HepG2 (cell line): ENCODE results near the gene NUDT22. TPM values are rescaled to one million over a fixed set of nuclear protein-coding genes. Genes with fewer than 3 reads are reported as not detected.
A peak's percentile ranks its signal among the peaks of the same experiment; 100 is the strongest.

Experiments
- ATF7 ChIP-seq, 2 experiments: fragments of 450-650 bp in 1 of 2; sonication (generic) in 1 of 2; formaldehyde crosslinking in 1 of 2; IDR thresholded peaks; 2 replicates each; pipeline versions ENCODE4 v1.4.0 to v1.6.1; 2016 to 2020; ENCODE audit warnings: antibody characterized with exemption in 1 of 2, mild to moderate bottlenecking in 1 of 2, missing genetic modification reagents in 1 of 2
- HDAC6 ChIP-seq: fragments of 200-600 bp; sonication (generic); IDR thresholded peaks from 2 replicates; pipeline ENCODE4 v1.7.0; 2017; ENCODE audit warnings: mild to moderate bottlenecking, antibody characterized with exemption, low read length, low read depth
- HES4 ChIP-seq: sonication (generic); formaldehyde crosslinking; IDR thresholded peaks from 2 replicates; pipeline ENCODE4 v1.9.0; 2021; ENCODE audit warnings: mild to moderate bottlenecking, missing genetic modification reagents, borderline replicate concordance
- HNRNPK ChIP-seq: fragments of 200-400 bp; formaldehyde crosslinking; IDR thresholded peaks from 2 replicates; pipeline ENCODE4 v1.6.1; 2018; ENCODE audit warnings: low read length, low read depth, moderate library complexity, mild to moderate bottlenecking; ENCODE audit not compliant: poor library complexity, severe bottlenecking
- IKZF5 ChIP-seq: IDR thresholded peaks from 2 replicates; pipeline ENCODE4 v1.6.1; 2018; ENCODE audit warnings: missing genetic modification reagents, mild to moderate bottlenecking, missing compliant biosample characterization
- IRF1 ChIP-seq: sonication (generic); formaldehyde crosslinking; IDR thresholded peaks from 2 replicates; pipeline ENCODE4 v1.4.0; 2020; ENCODE audit warnings: low read depth, mild to moderate bottlenecking, missing genetic modification reagents
- JARID2 ChIP-seq: sonication (generic); formaldehyde crosslinking; IDR thresholded peaks from 2 replicates; pipeline ENCODE4 v1.8.1; 2023; ENCODE audit warnings: missing genetic modification reagents, inconsistent platforms; ENCODE audit not compliant: insufficient replicate concordance
- MIXL1 ChIP-seq: IDR thresholded peaks from 2 replicates; pipeline ENCODE4 v1.6.1; 2016
- PCBP1 ChIP-seq: fragments of 200-400 bp; formaldehyde crosslinking; IDR thresholded peaks from 2 replicates; pipeline ENCODE4 v1.6.1; 2017; ENCODE audit warnings: mild to moderate bottlenecking, low read depth, low read length, borderline replicate concordance
- SNAPC2 ChIP-seq: sonication (generic); formaldehyde crosslinking; IDR thresholded peaks from 2 replicates; pipeline ENCODE4 v1.8.1; 2022; ENCODE audit warnings: mild to moderate bottlenecking, missing genetic modification reagents
- SYNCRIP ChIP-seq: fragments of 200-400 bp; formaldehyde crosslinking; IDR thresholded peaks from 2 replicates; pipeline ENCODE4 v1.6.1; 2018; ENCODE audit warnings: mild to moderate bottlenecking, low read depth, low read length; ENCODE audit not compliant: insufficient read depth
- TFAP4 ChIP-seq: sonication (generic); IDR thresholded peaks from 2 replicates; pipeline ENCODE4 v1.6.1; 2016; ENCODE audit warnings: low read depth, borderline replicate concordance
- ZBTB46 ChIP-seq: sonication (generic); formaldehyde crosslinking; IDR thresholded peaks from 2 replicates; pipeline ENCODE4 v1.4.0; 2020; ENCODE audit warnings: mild to moderate bottlenecking, missing genetic modification reagents, borderline replicate concordance
- ZNF333 ChIP-seq: sonication (generic); formaldehyde crosslinking; IDR thresholded peaks from 2 replicates; pipeline ENCODE4 v1.4.0; 2020; ENCODE audit warnings: mild to moderate bottlenecking, missing genetic modification reagents, borderline replicate concordance
- ZNF468 ChIP-seq: sonication (generic); formaldehyde crosslinking; IDR thresholded peaks from 2 replicates; pipeline ENCODE4 v1.8.0; 2022; ENCODE audit warnings: mild to moderate bottlenecking, moderate library complexity, missing genetic modification reagents
- ZNF775 ChIP-seq: sonication (generic); formaldehyde crosslinking; IDR thresholded peaks from 2 replicates; pipeline ENCODE4 v1.4.0; 2020; ENCODE audit warnings: missing genetic modification reagents, mild to moderate bottlenecking, moderate library complexity, borderline replicate concordance
- polyA plus RNA-seq, 8 experiments: library from polyadenylated mRNA; depleted of rRNA in 3 of 8; stranded (reverse) in 7 of 8; unstranded in 1 of 8; fragments of >200 nt; fragmentation: Illumina TruSeq in 4 of 8; extraction: Trizol in 4 of 8; gene quantifications; 2 replicates each; pipeline versions ENCODE4 v1.2.1 to v1.2.3, GENCODE V29; 2011 to 2016; ENCODE audit warnings: low read depth in 4 of 8, missing spikeins in 1 of 8, mixed read lengths in 1 of 8; ENCODE audit not compliant: insufficient read depth in 1 of 8
- total RNA-seq, 5 experiments: library from RNA; depleted of rRNA; stranded (reverse); fragments of >200 nt; fragmentation: Illumina TruSeq; extraction: Trizol; gene quantifications; 2 replicates each; pipeline ENCODE4 v1.2.3, GENCODE V29; 2016; ENCODE audit warnings: low read depth in 1 of 5
- TF ChIP-seq, protein P1 (sequence below): IDR thresholded peaks from 2 replicates; pipeline ENCODE4 v1.6.1; 2018; ENCODE audit warnings: missing genetic modification reagents
- TF ChIP-seq, protein P2 (sequence below): sonication (generic); formaldehyde crosslinking; IDR thresholded peaks from 2 replicates; pipeline ENCODE4 v1.8.0; 2022; ENCODE audit warnings: missing genetic modification reagents, mild to moderate bottlenecking, borderline replicate concordance

The NUDT22 gene
- total and polyA plus RNA-seq, 2 of the 13 experiments (the other 11 are each of a cell fraction or from before 2014, with no cell fraction given) = 33.5 to 39.8 TPM

GRCh38 chr11:64225608-64226506 is at the start of gene NUDT22, which contains the start of gene TRPT1 (continued):
- TF ChIP-seq HNRNPK (no peak), HDAC6 (no peak), TFAP4 (0 out of 2 replicates have a peak, but pooled peaks have one; percentile 41), MIXL1 (CRISPR knock-in tag) (peak; percentile 32; the same call in 1 of the 2 replicates), PCBP1 (0 out of 2 replicates have a peak, but pooled peaks have one; percentile 25), ZBTB46 (CRISPR knock-in tag) (0 out of 2 replicates have a peak, but pooled peaks have one; percentile 68), JARID2 (no peak), SYNCRIP (no peak), HES4 (CRISPR knock-in tag) (peak; percentile 65; the same call in 1 of the 2 replicates), IKZF5 (peak; percentile 57), ZNF333 (CRISPR knock-in tag) (peak; percentile 55; the same call in 1 of the 2 replicates), SNAPC2 (CRISPR knock-in tag) (peak; percentile 76; the same call in 1 of the 2 replicates), ZNF775 (no peak), ZNF468 (CRISPR knock-in tag) (no peak), IRF1 (CRISPR knock-in tag) (no peak), ATF7 (IDR thresholded peaks at IDR 0.05) (no peak), ATF7 (CRISPR knock-in tag; IDR thresholded peaks at IDR 0.05) (no peak)
- TF ChIP-seq, protein P1, sequence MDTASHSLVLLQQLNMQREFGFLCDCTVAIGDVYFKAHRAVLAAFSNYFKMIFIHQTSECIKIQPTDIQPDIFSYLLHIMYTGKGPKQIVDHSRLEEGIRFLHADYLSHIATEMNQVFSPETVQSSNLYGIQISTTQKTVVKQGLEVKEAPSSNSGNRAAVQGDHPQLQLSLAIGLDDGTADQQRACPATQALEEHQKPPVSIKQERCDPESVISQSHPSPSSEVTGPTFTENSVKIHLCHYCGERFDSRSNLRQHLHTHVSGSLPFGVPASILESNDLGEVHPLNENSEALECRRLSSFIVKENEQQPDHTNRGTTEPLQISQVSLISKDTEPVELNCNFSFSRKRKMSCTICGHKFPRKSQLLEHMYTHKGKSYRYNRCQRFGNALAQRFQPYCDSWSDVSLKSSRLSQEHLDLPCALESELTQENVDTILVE (CRISPR knock-in tag) = peak; percentile 18; the same call in 1 of the 2 replicates
- TF ChIP-seq, protein P2, sequence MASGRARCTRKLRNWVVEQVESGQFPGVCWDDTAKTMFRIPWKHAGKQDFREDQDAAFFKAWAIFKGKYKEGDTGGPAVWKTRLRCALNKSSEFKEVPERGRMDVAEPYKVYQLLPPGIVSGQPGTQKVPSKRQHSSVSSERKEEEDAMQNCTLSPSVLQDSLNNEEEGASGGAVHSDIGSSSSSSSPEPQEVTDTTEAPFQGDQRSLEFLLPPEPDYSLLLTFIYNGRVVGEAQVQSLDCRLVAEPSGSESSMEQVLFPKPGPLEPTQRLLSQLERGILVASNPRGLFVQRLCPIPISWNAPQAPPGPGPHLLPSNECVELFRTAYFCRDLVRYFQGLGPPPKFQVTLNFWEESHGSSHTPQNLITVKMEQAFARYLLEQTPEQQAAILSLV (CRISPR knock-in tag) = peak; percentile 25; the same call in 1 of the 2 replicates
